Keratinocyte (primary cell): ENCODE measurements around the gene MGLL. TPM values are rescaled to one million over a fixed set of nuclear protein-coding genes. Genes with fewer than 3 reads are reported as not detected.

Source experiments
- DNase-seq: peaks from one replicate; pipeline ENCODE4 v3.0.0-alpha.2; 2011; ENCODE audit warnings: low read depth, missing footprints, low spot score
- FAIRE-seq: peaks from 2 replicates; lab custom pipeline; 2011; peaks lifted over from hg19 to GRCh38; lab: Jason Lieb, UNC
- H2AFZ ChIP-seq: 2 replicates; pipeline ENCODE4 v1.6.0; 2012; ENCODE audit warnings: low read length, control low read depth, inconsistent platforms; ENCODE audit not compliant: control insufficient read depth
- H3K27ac ChIP-seq: 2 replicates; pipeline ENCODE4 v1.5.1; 2011; ENCODE audit warnings: low read length; ENCODE audit not compliant: control insufficient read depth, insufficient read depth
- H3K27me3 ChIP-seq: 3 replicates; pipeline ENCODE4 v1.6.0; 2011; ENCODE audit warnings: low read length; ENCODE audit not compliant: control insufficient read depth, insufficient read depth; ENCODE audit errors: extremely low read depth
- H3K36me3 ChIP-seq, 2 experiments: 2 replicates in 1 of 2; 3 replicates in 1 of 2; pipeline ENCODE4 v1.5.1; 2011; ENCODE audit warnings: low read length in 2 of 2, mild to moderate bottlenecking in 1 of 2; ENCODE audit not compliant: control insufficient read depth in 2 of 2, insufficient read depth in 2 of 2; ENCODE audit errors: extremely low read depth in 1 of 2
- H3K4me1 ChIP-seq: 3 replicates; pipeline ENCODE4 v1.5.1; 2011; ENCODE audit warnings: low read length; ENCODE audit not compliant: control insufficient read depth, insufficient read depth; ENCODE audit errors: extremely low read depth
- H3K4me2 ChIP-seq: 3 replicates; pipeline ENCODE4 v1.6.0; 2011; ENCODE audit warnings: low read depth, low read length; ENCODE audit not compliant: control insufficient read depth, insufficient read depth; ENCODE audit errors: extremely low read depth
- H3K4me3 ChIP-seq, 3 experiments: fragments of 200-600 bp in 1 of 3; sonication (generic) in 1 of 3; 2 replicates in 2 of 3; 3 replicates in 1 of 3; pipeline ENCODE4 v1.5.1; 2011 to 2016; ENCODE audit warnings: low read length in 3 of 3, mild to moderate bottlenecking in 3 of 3, control low read depth in 2 of 3, inconsistent platforms in 1 of 3, low read depth in 1 of 3, mixed read lengths in 1 of 3, mixed run types in 1 of 3, moderate library complexity in 1 of 3; ENCODE audit not compliant: control insufficient read depth in 2 of 3, insufficient read depth in 2 of 3; ENCODE audit errors: extremely low read depth in 1 of 3
- H3K79me2 ChIP-seq: 2 replicates; pipeline ENCODE4 v1.6.0; 2012; ENCODE audit warnings: low read length; ENCODE audit not compliant: control insufficient read depth, insufficient read depth
- H3K9ac ChIP-seq: 3 replicates; pipeline ENCODE4 v1.6.0; 2011; ENCODE audit warnings: low read length; ENCODE audit not compliant: control insufficient read depth, insufficient read depth; ENCODE audit errors: extremely low read depth
- H3K9me1 ChIP-seq: 3 replicates; pipeline ENCODE4 v1.6.0; 2011; ENCODE audit warnings: low read length; ENCODE audit not compliant: control insufficient read depth, insufficient read depth; ENCODE audit errors: extremely low read depth
- H3K9me3 ChIP-seq: 2 replicates; pipeline ENCODE4 v1.5.1; 2012; ENCODE audit warnings: low read depth, low read length; ENCODE audit not compliant: control insufficient read depth
- H4K20me1 ChIP-seq: 3 replicates; pipeline ENCODE4 v1.6.0; 2011; ENCODE audit warnings: low read length; ENCODE audit not compliant: control insufficient read depth, insufficient read depth; ENCODE audit errors: extremely low read depth
- EZH2 ChIP-seq: IDR thresholded peaks from one replicate; pipeline ENCODE4 v1.6.1; 2012; ENCODE audit warnings: inconsistent platforms, mild to moderate bottlenecking, low read length, moderate library complexity
- dilution Hi-C: fragments of 300-500 bp; cut with MboI; formaldehyde crosslinking; loops from one replicate; pipeline ENCODE4 v1.7.0; 2020; ENCODE audit warnings: low sequenced_read_pairs; ENCODE audit not compliant: extremely low pct_ligation_motif_present
- polyA plus RNA-seq, 5 experiments: library from polyadenylated mRNA; depleted of rRNA in 3 of 5; stranded (reverse) in 3 of 5; stranded (forward) in 1 of 5; unstranded in 1 of 5; fragments of >200 nt; gene quantifications; 1 replicate in 1 of 5; 2 replicates in 3 of 5; 3 replicates in 1 of 5; pipeline versions ENCODE4 v1.2.1 to v1.2.3, GENCODE V29; 2011 to 2012; ENCODE audit warnings: missing spikeins in 2 of 5, low read depth in 1 of 5, low replicate concordance in 1 of 5
- TF ChIP-seq, protein P1 (sequence below), 3 experiments: IDR thresholded peaks in 1 of 3; conservative IDR thresholded peaks in 1 of 3; optimal IDR thresholded peaks in 1 of 3; 2 replicates in 2 of 3; 3 replicates in 1 of 3; pipeline versions ENCODE3 to v1.5.1; 2011; ENCODE audit warnings: low read length in 3 of 3, mild to moderate bottlenecking in 3 of 3, moderate library complexity in 2 of 3, control low read depth in 1 of 3, inconsistent platforms in 1 of 3; ENCODE audit not compliant: insufficient read depth in 2 of 3; ENCODE audit errors: extremely low read depth in 1 of 3

MGLL gene
- polyA plus RNA-seq, 1 donor (not counting 4 experiments of a cell fraction or from before 2014, with no cell fraction given), result 17.8 TPM

DNA sequence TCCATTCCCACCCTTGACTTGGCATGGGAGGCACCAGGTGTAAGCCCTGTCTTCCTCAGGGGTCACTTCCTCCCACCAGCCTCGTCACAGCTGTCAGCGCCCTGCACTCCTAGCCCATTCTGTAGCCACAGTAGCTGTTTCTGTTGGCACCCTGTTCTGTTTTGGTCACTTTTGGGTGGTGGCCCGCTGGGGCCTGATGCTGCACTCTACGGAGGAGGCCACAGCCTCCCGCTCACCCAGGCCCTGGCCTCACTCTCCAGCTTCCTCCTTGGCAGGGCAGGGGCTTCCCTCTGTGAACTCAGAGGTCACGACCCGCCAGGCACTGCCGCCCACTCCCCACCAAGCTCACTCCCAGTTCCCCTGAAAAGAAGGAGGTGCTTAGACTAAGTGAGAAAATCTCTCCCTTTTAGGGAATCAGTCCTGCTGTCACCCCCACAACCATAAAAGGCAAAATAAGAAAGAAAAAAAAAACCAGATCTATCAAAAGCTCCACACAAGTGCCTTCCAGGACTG, 68.4 kb downstream of the MGLL start:
- H4K20me1 ChIP-seq, result no peaks in the 10 kb centered on the region
- TF ChIP-seq, protein P1, sequence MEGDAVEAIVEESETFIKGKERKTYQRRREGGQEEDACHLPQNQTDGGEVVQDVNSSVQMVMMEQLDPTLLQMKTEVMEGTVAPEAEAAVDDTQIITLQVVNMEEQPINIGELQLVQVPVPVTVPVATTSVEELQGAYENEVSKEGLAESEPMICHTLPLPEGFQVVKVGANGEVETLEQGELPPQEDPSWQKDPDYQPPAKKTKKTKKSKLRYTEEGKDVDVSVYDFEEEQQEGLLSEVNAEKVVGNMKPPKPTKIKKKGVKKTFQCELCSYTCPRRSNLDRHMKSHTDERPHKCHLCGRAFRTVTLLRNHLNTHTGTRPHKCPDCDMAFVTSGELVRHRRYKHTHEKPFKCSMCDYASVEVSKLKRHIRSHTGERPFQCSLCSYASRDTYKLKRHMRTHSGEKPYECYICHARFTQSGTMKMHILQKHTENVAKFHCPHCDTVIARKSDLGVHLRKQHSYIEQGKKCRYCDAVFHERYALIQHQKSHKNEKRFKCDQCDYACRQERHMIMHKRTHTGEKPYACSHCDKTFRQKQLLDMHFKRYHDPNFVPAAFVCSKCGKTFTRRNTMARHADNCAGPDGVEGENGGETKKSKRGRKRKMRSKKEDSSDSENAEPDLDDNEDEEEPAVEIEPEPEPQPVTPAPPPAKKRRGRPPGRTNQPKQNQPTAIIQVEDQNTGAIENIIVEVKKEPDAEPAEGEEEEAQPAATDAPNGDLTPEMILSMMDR (optimal IDR thresholded peaks at IDR 0.05 in 1 of 3, IDR thresholded peaks at IDR 0.05 in 1 of 3, conservative IDR thresholded peaks at IDR 0.05 in 1 of 3; ENCODE audit: extremely low read depth in 1 of 3, insufficient read depth in 2 of 3, low read length in 3 of 3), result no peak
- no peak for TF ChIP-seq EZH2
- no peak for FAIRE-seq
- no peak overlapping the region for H2AFZ ChIP-seq
- peaks cover 28% of the 10 kb centered on the region for H3K4me1 ChIP-seq
- no peak overlapping the region for H3K4me2 ChIP-seq
- H3K79me2 ChIP-seq, result no peaks in the 10 kb centered on the region
- H3K4me3 ChIP-seq, result no peak overlapping the region
- H3K9me1 ChIP-seq, result no peaks in the 10 kb centered on the region
- H3K27ac ChIP-seq, result no peak overlapping the region
- no peak for DNase-seq
- H3K9ac ChIP-seq, result no peak overlapping the region
- H3K36me3 ChIP-seq, result no peaks in the 10 kb centered on the region
- H3K27me3 ChIP-seq, result no peaks in the 10 kb centered on the region
- H3K9me3 ChIP-seq, result no peaks in the 10 kb centered on the region
- dilution Hi-C loops, result no loop called here

DNA sequence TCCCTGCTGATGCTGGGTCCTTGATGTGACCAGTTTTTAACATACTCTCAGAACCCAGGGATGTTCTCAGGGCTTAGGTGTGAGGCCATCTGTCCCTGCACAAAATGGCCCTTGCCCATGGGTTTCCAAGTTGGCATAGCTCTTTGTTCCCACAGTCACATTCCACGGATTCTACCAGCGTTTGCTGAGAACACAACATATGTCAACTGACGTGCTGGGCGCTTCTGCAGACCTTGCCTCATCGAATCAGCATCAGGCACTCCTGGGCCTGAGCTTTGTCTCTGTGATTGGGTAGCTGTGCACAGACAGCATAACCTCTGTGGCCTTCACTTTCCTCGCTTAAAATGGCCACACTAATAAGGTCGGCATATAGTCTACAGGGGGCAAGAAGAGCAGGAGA, 69.0 kb downstream of the MGLL start:
- Histone ChIP-seq H2AFZ (no peak overlapping the region), H3K9me1 (no peaks in the 10 kb centered on the region), H3K9me3 (no peaks in the 10 kb centered on the region), H3K27ac (no peak overlapping the region), H3K9ac (no peak overlapping the region), H4K20me1 (no peaks in the 10 kb centered on the region), H3K36me3 (no peaks in the 10 kb centered on the region), H3K4me2 (no peak overlapping the region), H3K27me3 (no peaks in the 10 kb centered on the region), H3K79me2 (no peaks in the 10 kb centered on the region), H3K4me1 (peaks cover 34% of the 10 kb centered on the region), H3K4me3 (no peak overlapping the region)
- dilution Hi-C loops, result no loop called here
- no peak for FAIRE-seq
- TF ChIP-seq, protein P1 (optimal IDR thresholded peaks at IDR 0.05 in 1 of 3, IDR thresholded peaks at IDR 0.05 in 1 of 3, conservative IDR thresholded peaks at IDR 0.05 in 1 of 3; ENCODE audit: extremely low read depth in 1 of 3, insufficient read depth in 2 of 3, low read length in 3 of 3), result no peak
- no peak for DNase-seq
